GM06990 (cell line): ENCODE results near the gene NCCRP1.

Experiments used
- DNase-seq: peaks from one replicate; pipeline ENCODE4 v3.0.0-alpha.2; 2011; ENCODE audit not compliant: insufficient read length; ENCODE audit errors: extremely low read depth
- H3K27me3 ChIP-seq: replicated peaks from 2 replicates; pipeline ENCODE4 v1.6.0; 2011; ENCODE audit warnings: low read length; ENCODE audit not compliant: control insufficient read depth, insufficient read depth
- H3K36me3 ChIP-seq: 2 replicates; pipeline ENCODE4 v1.5.1; 2011; ENCODE audit warnings: low read length; ENCODE audit not compliant: control insufficient read depth, insufficient read depth
- H3K4me3 ChIP-seq: replicated peaks from 2 replicates; pipeline ENCODE4 v1.5.1; 2011; ENCODE audit warnings: low read depth, mild to moderate bottlenecking, control low read depth, low read length
- TF ChIP-seq, protein P1 (sequence below): IDR thresholded peaks from 2 replicates; pipeline ENCODE4 v1.5.1; 2011; ENCODE audit warnings: low read length, control low read depth, mild to moderate bottlenecking, inconsistent platforms; ENCODE audit not compliant: insufficient read depth, poor library complexity, severe bottlenecking

Gene NCCRP1

DNA sequence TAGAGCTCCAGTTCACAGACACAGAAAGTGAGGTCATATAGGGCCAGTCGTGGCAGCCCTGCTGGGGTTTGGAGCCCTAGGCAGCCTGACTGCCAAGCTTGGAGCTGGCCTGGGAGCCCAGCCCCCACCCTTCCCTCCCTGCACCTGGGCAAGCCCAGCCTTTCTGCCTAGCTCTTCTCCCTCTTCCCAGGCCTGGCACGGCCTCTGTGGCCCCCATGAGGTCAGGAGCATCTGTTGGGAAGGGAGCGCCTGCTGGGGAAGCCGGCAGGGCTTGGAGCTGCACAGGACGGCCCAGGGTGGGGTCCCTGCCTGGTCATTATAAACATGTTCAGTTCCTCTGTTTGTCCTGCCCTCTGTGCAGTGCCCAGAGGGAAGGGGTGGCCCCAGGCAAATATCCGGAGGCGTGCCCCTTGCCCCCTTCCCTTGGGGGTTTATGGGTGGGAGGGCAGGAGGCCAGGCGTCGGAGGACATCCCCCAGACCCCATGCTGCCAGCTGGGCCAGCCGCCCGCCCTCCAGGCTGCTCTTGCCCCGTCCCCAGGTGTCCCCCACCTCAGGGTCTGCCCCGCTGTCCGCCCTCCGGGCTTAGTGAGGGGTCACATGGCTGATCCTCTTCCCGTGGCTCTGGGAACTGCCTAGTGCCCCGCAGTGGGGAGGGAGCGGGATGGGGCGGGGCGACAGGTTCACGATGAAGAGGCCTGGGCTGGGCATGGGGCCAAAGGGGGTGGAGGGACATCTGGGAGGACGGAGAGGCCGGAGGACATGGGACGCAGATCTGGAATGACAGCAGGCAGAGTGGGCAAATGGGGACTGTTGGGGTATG lies 30.0 kb upstream of the NCCRP1 start:
- Histone ChIP-seq H3K27me3 (no peaks in the 10 kb centered on the region), H3K4me3 (no peak overlapping the region), H3K36me3 (peaks cover 4% of the 10 kb centered on the region)
- TF ChIP-seq, protein P1, sequence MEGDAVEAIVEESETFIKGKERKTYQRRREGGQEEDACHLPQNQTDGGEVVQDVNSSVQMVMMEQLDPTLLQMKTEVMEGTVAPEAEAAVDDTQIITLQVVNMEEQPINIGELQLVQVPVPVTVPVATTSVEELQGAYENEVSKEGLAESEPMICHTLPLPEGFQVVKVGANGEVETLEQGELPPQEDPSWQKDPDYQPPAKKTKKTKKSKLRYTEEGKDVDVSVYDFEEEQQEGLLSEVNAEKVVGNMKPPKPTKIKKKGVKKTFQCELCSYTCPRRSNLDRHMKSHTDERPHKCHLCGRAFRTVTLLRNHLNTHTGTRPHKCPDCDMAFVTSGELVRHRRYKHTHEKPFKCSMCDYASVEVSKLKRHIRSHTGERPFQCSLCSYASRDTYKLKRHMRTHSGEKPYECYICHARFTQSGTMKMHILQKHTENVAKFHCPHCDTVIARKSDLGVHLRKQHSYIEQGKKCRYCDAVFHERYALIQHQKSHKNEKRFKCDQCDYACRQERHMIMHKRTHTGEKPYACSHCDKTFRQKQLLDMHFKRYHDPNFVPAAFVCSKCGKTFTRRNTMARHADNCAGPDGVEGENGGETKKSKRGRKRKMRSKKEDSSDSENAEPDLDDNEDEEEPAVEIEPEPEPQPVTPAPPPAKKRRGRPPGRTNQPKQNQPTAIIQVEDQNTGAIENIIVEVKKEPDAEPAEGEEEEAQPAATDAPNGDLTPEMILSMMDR = no peak
- DNase-seq = no peak

- TF ChIP-seq, protein P1 = no peak
- Histone ChIP-seq H3K36me3 (peaks cover 4% of the 10 kb centered on the region), H3K27me3 (no peaks in the 10 kb centered on the region), H3K4me3 (no peak overlapping the region)
- no peak for DNase-seq
Measured at GRCh38 chr19:39167461-39168257, 29.1 kb upstream of the NCCRP1 start.

GRCh38 chr19:39168258-39169142 lies 28.3 kb upstream of the NCCRP1 start:
- Histone ChIP-seq H3K4me3 (no peak overlapping the region), H3K27me3 (no peaks in the 10 kb centered on the region), H3K36me3 (peaks cover 4% of the 10 kb centered on the region)
- no peak for DNase-seq
- TF ChIP-seq, protein P1 = no peak

DNA sequence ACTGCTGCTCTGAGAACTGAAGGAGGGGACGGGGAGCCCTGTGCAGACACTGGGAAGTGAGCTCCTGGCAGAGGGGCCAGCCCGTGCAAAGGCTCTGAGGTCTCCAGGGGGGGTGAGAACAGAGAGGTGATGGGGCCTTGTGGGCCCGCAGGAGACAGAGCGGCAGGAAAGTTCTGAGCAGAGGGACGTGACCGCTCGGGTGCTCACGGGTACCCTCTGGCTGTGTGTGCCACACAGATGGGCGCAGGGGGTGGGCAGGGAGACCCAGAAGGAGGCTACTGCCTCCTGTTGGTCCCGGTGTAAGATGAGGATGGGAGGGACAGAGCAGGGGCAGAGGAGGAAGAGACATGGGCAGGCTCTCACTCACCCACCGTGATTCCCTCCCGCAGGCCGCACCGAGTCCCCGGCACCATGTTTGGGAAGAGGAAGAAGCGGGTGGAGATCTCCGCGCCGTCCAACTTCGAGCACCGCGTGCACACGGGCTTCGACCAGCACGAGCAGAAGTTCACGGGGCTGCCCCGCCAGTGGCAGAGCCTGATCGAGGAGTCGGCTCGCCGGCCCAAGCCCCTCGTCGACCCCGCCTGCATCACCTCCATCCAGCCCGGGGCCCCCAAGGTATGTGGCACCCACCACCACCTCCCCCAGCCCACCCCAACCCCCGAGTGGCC lies 27.5 kb upstream of the NCCRP1 start:
- TF ChIP-seq, protein P1 = no peak
- no peaks in the 10 kb centered on the region for H3K27me3 ChIP-seq
- H3K36me3 ChIP-seq = peaks cover 4% of the 10 kb centered on the region
- H3K4me3 ChIP-seq = no peak overlapping the region
- DNase-seq = no peak
